ENCODE measurements around the gene ATP9A. TPM values are rescaled to one million over a fixed set of nuclear protein-coding genes. Genes with fewer than 3 reads are reported as not detected.

Gene ATP9A
- total RNA-seq, 2 experiments from 2014 or later: 0.58 to 0.65 TPM

- no peak for DNase-seq
- no peaks in the 10 kb centered on the region for H3K36me3 Mint-ChIP-seq (ENCODE audit: low read depth)
- no peak for ATAC-seq
- no peak for TF ChIP-seq CTCF (IDR thresholded peaks at IDR 0.05)
- no peaks in the 10 kb centered on the region for H3K4me1 Mint-ChIP-seq (ENCODE audit: low read depth)
- H3K27me3 Mint-ChIP-seq: peaks cover 4% of the 10 kb centered on the region
- no peaks in the 10 kb centered on the region for H3K9me3 Mint-ChIP-seq
- H3K27ac Mint-ChIP-seq: no peak overlapping the region
- POLR2A ChIA-PET: no interaction called here
- intact Hi-C loops (cut with micrococcal nuclease): no loop called here
- CTCF ChIA-PET: no interaction called here
- no peak overlapping the region for H3K4me3 Mint-ChIP-seq
Measured at GRCh38 chr20:51680067-51680749, 88.0 kb downstream of the ATP9A start.

- ChIA-PET CTCF (no interaction called here), POLR2A (no interaction called here)
- TF ChIP-seq CTCF (IDR thresholded peaks at IDR 0.05): no peak
- H3K27ac Mint-ChIP-seq: no peak overlapping the region
- no peak for ATAC-seq
- H3K27me3 Mint-ChIP-seq: peaks cover 4% of the 10 kb centered on the region
- no peak for DNase-seq
- no peak overlapping the region for H3K4me3 Mint-ChIP-seq
- intact Hi-C loops (cut with micrococcal nuclease): no loop called here
- no peaks in the 10 kb centered on the region for H3K9me3 Mint-ChIP-seq
- H3K4me1 Mint-ChIP-seq (ENCODE audit: low read depth): no peaks in the 10 kb centered on the region
- no peaks in the 10 kb centered on the region for H3K36me3 Mint-ChIP-seq (ENCODE audit: low read depth)
Measured at GRCh38 chr20:51679254-51679921, 88.8 kb downstream of the ATP9A start.

GRCh38 chr20:51678026-51678697 is 90.0 kb downstream of the ATP9A start:
- H3K4me1 Mint-ChIP-seq (ENCODE audit: low read depth): no peaks in the 10 kb centered on the region
- H3K27ac Mint-ChIP-seq: no peak overlapping the region
- H3K4me3 Mint-ChIP-seq: no peak overlapping the region
- DNase-seq (no peak), ATAC-seq (no peak)
- H3K36me3 Mint-ChIP-seq (ENCODE audit: low read depth): no peaks in the 10 kb centered on the region
- ChIA-PET POLR2A (no interaction called here), CTCF (no interaction called here)
- no peak for TF ChIP-seq CTCF (IDR thresholded peaks at IDR 0.05)
- intact Hi-C loops (cut with micrococcal nuclease): no loop called here
- no peaks in the 10 kb centered on the region for H3K9me3 Mint-ChIP-seq
- peaks cover 4% of the 10 kb centered on the region for H3K27me3 Mint-ChIP-seq

GRCh38 chr20:51668947-51669346 is 99.2 kb downstream of the ATP9A start:
- no peak overlapping the region for H3K27ac Mint-ChIP-seq
- POLR2A ChIA-PET: no interaction called here

More at GRCh38 chr20:51668947-51669346, 99.2 kb downstream of the ATP9A start:
- Mint-ChIP-seq H3K4me3 (no peak overlapping the region), H3K4me1 (ENCODE audit: low read depth) (peaks cover 10% of the 10 kb centered on the region), H3K36me3 (ENCODE audit: low read depth) (no peaks in the 10 kb centered on the region), H3K27me3 (peaks cover 1% of the 10 kb centered on the region), H3K9me3 (no peaks in the 10 kb centered on the region)
- intact Hi-C loops (cut with micrococcal nuclease): no loop called here
- no peak for TF ChIP-seq CTCF (IDR thresholded peaks at IDR 0.05)
- no peak for ATAC-seq
- CTCF ChIA-PET: no interaction called here
- no peak for DNase-seq

Data from activated CD8-positive, alpha-beta T cell treated with anti-CD3 and anti-CD28 coated beads for 36 hours (primary cell).